ENCODE measurements around the gene ZNF132. TPM values are rescaled to one million over a fixed set of nuclear protein-coding genes. Genes with fewer than 3 reads are reported as not detected.

ZNF132 gene
- total RNA-seq, 1 donor from 2014 or later = 9.9 TPM

Small RNAs within 50 kb of the gene (small RNA-seq; reads per million reads assigned to genes)
- gene MIR4754 (not detected), gene RNU6-1337P (not detected)

Other genes starting within 250 kb of the ZNF132 start
- 26.1 TPM for gene ZNF544, start 211.2 kb downstream of the ZNF132 start, total RNA-seq
- 6.3 TPM for gene ZNF8, start 161.2 kb downstream of the ZNF132 start, total RNA-seq
- 14.1 TPM for gene ERVK3-1, start 134.8 kb downstream of the ZNF132 start, total RNA-seq
- gene ZSCAN22, start 113.2 kb downstream of the ZNF132 start, total RNA-seq = 2.6 TPM
- gene A1BG, start 86.7 kb downstream of the ZNF132 start, total RNA-seq = under 0.01 TPM
- gene ZNF497, start 77.4 kb downstream of the ZNF132 start, total RNA-seq = 2.1 TPM
- gene ZNF837, start 59.1 kb downstream of the ZNF132 start, total RNA-seq = 0.52 TPM
- 3,737 TPM for gene RPS5, start 52.9 kb downstream of the ZNF132 start, total RNA-seq
- gene RNF225, start 44.5 kb downstream of the ZNF132 start, total RNA-seq = not detected
- 8.4 TPM for gene ZNF584, start 31.5 kb downstream of the ZNF132 start, total RNA-seq
- gene ZNF324B, start 11.5 kb upstream of the ZNF132 start, total RNA-seq = 5.7 TPM
- 9.9 TPM for gene ZNF324, start 26.9 kb upstream of the ZNF132 start, total RNA-seq
- gene ZNF446, start 36.2 kb upstream of the ZNF132 start, total RNA-seq = 3.1 TPM
- gene SLC27A5, start 71.8 kb upstream of the ZNF132 start, total RNA-seq = 3.1 TPM
- gene ZBTB45, start 79.7 kb upstream of the ZNF132 start, total RNA-seq = 3.7 TPM
- gene TRIM28, start 103.9 kb upstream of the ZNF132 start, total RNA-seq = 277 TPM
- gene CHMP2A, start 115.0 kb upstream of the ZNF132 start, total RNA-seq = 68.9 TPM
- 73.6 TPM for gene UBE2M, start 118.5 kb upstream of the ZNF132 start, total RNA-seq
- gene MZF1, start 133.2 kb upstream of the ZNF132 start, total RNA-seq = 6.8 TPM

Data from skeletal muscle tissue (tissue), 2 donors.